Measurements from ENCODE around the gene RALGAPA1. TPM values are rescaled to one million over a fixed set of nuclear protein-coding genes. Genes with fewer than 3 reads are reported as not detected.

The RALGAPA1 gene
- total and polyA plus RNA-seq, 7 donors: 4.3 to 40.1 (median 28.0) TPM

DNA sequence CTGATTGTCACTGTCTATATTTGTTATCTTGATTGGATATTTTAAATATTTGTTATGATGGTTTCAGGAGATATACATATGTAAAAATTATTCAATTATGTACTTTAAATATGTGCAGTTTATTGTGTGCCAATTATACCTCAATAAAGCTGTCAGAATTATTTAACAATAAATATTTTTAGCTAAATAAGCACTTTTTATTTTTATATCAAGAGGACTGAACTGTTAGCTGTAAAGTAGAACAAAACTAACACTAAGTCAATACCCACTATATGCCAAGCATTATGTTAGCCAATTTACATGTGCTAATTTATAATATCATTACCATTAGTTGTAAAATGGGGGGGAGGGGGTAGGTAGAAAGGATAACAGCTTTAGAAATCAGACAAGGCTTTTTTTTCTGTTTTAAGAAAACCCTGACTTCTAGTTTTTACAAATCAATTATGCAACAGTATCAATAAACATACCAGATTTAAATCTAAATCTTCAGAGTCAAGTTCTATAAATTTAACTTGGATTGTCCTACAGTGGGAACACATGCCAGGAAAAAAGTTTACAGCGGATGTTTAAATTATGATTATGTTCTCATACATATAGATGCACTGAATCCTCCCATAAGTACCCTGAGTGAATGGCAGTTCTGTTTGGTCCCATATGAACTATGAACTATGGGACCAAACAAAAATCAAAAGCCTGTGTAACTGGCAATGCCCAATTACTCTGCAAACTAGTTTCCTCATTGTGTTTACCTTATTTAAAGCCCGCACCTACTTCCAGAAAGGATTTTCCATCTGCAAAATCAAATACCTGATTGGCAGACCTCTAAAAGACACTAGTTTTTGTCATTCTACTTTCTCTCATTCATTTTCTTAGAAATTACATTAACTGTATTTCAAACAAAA is 2.8 kb downstream of the RALGAPA1 start:
- Histone ChIP-seq H3K9me3 (no peaks in the 10 kb centered on the region), H3K4me3 (peak overlapping the region; percentile 71), H3K4me1 (peaks cover 29% of the 10 kb centered on the region), H3K27me3 (ENCODE audit: insufficient read depth in 3 of 3, low read length in 2 of 3) (no peaks in the 10 kb centered on the region), H3K36me3 (ENCODE audit: insufficient read depth in 1 of 2, low read depth in 1 of 2) (no peaks in the 10 kb centered on the region), H3K27ac (peak overlapping the region; percentile 85)
- intact Hi-C loops (cut with DNase I): no loop called here
- WGBS, 3 donors: 71 to 84% (median 73%) methylated on average over 2 of the region's 2 CpGs
- no peak for ATAC-seq
- DNase-seq: no peak
- TF ChIP-seq, protein P1, sequence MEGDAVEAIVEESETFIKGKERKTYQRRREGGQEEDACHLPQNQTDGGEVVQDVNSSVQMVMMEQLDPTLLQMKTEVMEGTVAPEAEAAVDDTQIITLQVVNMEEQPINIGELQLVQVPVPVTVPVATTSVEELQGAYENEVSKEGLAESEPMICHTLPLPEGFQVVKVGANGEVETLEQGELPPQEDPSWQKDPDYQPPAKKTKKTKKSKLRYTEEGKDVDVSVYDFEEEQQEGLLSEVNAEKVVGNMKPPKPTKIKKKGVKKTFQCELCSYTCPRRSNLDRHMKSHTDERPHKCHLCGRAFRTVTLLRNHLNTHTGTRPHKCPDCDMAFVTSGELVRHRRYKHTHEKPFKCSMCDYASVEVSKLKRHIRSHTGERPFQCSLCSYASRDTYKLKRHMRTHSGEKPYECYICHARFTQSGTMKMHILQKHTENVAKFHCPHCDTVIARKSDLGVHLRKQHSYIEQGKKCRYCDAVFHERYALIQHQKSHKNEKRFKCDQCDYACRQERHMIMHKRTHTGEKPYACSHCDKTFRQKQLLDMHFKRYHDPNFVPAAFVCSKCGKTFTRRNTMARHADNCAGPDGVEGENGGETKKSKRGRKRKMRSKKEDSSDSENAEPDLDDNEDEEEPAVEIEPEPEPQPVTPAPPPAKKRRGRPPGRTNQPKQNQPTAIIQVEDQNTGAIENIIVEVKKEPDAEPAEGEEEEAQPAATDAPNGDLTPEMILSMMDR (IDR thresholded peaks at IDR 0.05): no peak

DNA sequence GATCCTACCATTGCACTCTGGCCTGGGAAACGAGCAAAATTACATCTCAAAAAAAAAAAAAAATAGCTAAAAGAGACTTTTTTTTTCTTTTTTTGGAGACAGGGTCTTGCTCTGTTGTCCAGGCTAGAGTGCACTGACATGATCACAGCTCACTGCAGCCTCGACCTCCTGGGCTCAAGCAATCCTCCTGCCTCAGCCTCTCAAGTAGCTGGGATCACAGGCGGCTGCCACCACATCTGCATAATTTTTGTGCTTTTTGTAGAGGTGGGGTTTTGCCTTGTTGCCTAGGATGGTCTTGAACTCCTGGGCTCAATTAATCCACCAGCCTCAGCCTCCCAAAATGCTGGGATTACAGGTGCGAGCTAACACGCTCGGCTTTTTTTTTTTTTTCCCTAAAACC is 11.3 kb downstream of the RALGAPA1 start:
- no peaks in the 10 kb centered on the region for H3K27me3 ChIP-seq (ENCODE audit: insufficient read depth in 3 of 3, low read length in 2 of 3)
- no peak for ATAC-seq
- no peaks in the 10 kb centered on the region for H3K36me3 ChIP-seq (ENCODE audit: insufficient read depth in 1 of 2, low read depth in 1 of 2)
- H3K27ac ChIP-seq: no peak overlapping the region
- H3K4me3 ChIP-seq: no peak overlapping the region
- H3K9me3 ChIP-seq: no peaks in the 10 kb centered on the region
- intact Hi-C loops (cut with DNase I): no loop called here
- H3K4me1 ChIP-seq: peaks cover 10% of the 10 kb centered on the region
- TF ChIP-seq, protein P1 (IDR thresholded peaks at IDR 0.05): no peak
- 93 to 95% (median 94%) methylated on average over 6 of the region's 6 CpGs for WGBS, 3 donors
- no peak for DNase-seq

DNA sequence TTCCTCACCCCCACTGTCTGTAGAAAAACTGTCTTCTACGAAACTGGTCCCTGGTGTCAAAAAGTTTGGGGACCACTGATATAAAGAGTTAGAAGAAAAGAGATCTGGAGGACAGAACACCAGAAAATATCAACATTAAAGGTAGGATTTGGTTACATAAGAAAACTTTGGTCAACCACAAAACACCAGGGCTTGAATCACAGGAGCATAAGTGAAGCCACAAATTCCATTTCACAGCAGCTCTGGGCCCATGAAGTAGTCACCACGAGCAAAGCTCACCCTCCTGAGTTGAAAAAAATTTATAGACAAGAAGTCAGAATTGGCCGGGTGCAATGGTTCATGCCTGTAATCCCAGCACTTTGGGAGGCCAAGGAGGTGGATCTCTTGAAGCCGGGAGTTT is 19.4 kb downstream of the RALGAPA1 start:
- WGBS, 3 donors: 66 to 83% (median 79%) methylated on average over 4 of the region's 4 CpGs
- no peak for DNase-seq
- Histone ChIP-seq H3K9me3 (no peaks in the 10 kb centered on the region), H3K4me1 (peaks cover 9% of the 10 kb centered on the region), H3K27ac (no peak overlapping the region), H3K4me3 (no peak overlapping the region), H3K36me3 (ENCODE audit: insufficient read depth in 1 of 2, low read depth in 1 of 2) (no peaks in the 10 kb centered on the region), H3K27me3 (ENCODE audit: insufficient read depth in 3 of 3, low read length in 2 of 3) (no peaks in the 10 kb centered on the region)
- TF ChIP-seq, protein P1 (IDR thresholded peaks at IDR 0.05): no peak
- intact Hi-C loops (cut with DNase I): no loop called here
- ATAC-seq: no peak

DNA sequence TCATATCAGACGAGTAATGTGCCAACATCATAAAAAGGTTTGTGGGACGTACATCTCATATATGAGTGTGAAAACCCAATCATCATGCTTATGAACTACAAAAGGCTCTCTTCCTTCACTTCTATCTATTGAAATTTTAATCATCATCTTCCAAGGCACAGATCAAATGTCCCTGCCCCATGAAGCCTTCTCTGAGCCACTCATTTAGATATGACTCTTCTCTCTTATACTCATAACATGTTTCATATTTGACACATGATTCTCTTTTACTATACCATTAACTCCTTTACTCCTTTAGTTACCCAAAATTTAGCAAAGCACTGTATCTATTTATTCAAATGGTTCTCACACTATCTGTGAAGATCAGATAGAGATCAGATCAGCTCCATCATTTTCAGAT is 22.2 kb downstream of the RALGAPA1 start:
- H3K9me3 ChIP-seq: no peaks in the 10 kb centered on the region
- 90 to 92% (median 91%) methylated on average over 2 of the region's 2 CpGs for WGBS, 3 donors
- H3K4me3 ChIP-seq: no peak overlapping the region
- TF ChIP-seq, protein P1 (IDR thresholded peaks at IDR 0.05): no peak
- no peaks in the 10 kb centered on the region for H3K36me3 ChIP-seq (ENCODE audit: insufficient read depth in 1 of 2, low read depth in 1 of 2)
- peaks cover 7% of the 10 kb centered on the region for H3K4me1 ChIP-seq
- intact Hi-C loops (cut with DNase I): no loop called here
- peak in 1 of 4 donors; percentile 41 for ATAC-seq
- no peak for DNase-seq
- H3K27me3 ChIP-seq (ENCODE audit: insufficient read depth in 3 of 3, low read length in 2 of 3): no peaks in the 10 kb centered on the region
- no peak overlapping the region for H3K27ac ChIP-seq

All from psoas muscle (tissue), 8 donors.